ENCODE measurements around the gene WDR46.

Gene WDR46

GRCh38 chr6:33313105-33313708 is 24.2 kb upstream of the WDR46 start:
- TF ChIP-seq REST (IDR thresholded peaks at IDR 0.05; ENCODE audit: insufficient replicate concordance, low read depth) (no peak), POLR2AphosphoS5 (IDR thresholded peaks at IDR 0.05; ENCODE audit: low read depth) (no peak), SPI1 (IDR thresholded peaks at IDR 0.05; ENCODE audit: borderline replicate concordance, low read depth) (no peak), GABPA (IDR thresholded peaks at IDR 0.05; ENCODE audit: low read depth) (no peak), CTCF (IDR thresholded peaks at IDR 0.05; ENCODE audit: insufficient read depth, low read length) (no peak)
- H3K27ac ChIP-seq (replicated peaks): peak overlapping the region; percentile 98
- peak; percentile 73 to 78 for DNase-seq (ENCODE audit: low read depth in 1 of 2, low spot score in 1 of 2)

GRCh38 chr6:33312361-33313104 is 23.5 kb upstream of the WDR46 start:
- TF ChIP-seq GABPA (IDR thresholded peaks at IDR 0.05; ENCODE audit: low read depth): no peak
- TF ChIP-seq REST (IDR thresholded peaks at IDR 0.05; ENCODE audit: insufficient replicate concordance, low read depth): no peak
- no peak for TF ChIP-seq POLR2AphosphoS5 (IDR thresholded peaks at IDR 0.05; ENCODE audit: low read depth)
- Histone ChIP-seq H3K27me3 (ENCODE audit: insufficient read depth, poor library complexity, severe bottlenecking) (no peaks in the 10 kb centered on the region), H3K27ac (replicated peaks) (peak overlapping the region; percentile 98), H3K4me3 (replicated peaks; ENCODE audit: insufficient read depth, low read length) (peak overlapping the region; percentile 66)
- peak in 1 of 2 experiments; percentile 71 for DNase-seq (ENCODE audit: low read depth in 1 of 2, low spot score in 1 of 2)

More at GRCh38 chr6:33313105-33313708, 24.2 kb upstream of the WDR46 start:
- Histone ChIP-seq H3K27me3 (ENCODE audit: insufficient read depth, poor library complexity, severe bottlenecking) (no peaks in the 10 kb centered on the region), H3K4me3 (replicated peaks; ENCODE audit: insufficient read depth, low read length) (peak overlapping the region; percentile 66)

- Histone ChIP-seq H3K27me3 (ENCODE audit: insufficient read depth, poor library complexity, severe bottlenecking) (no peaks in the 10 kb centered on the region), H3K4me3 (replicated peaks; ENCODE audit: insufficient read depth, low read length) (no peak overlapping the region), H3K27ac (replicated peaks) (no peak overlapping the region)
- no peak for DNase-seq (ENCODE audit: low read depth in 1 of 2, low spot score in 1 of 2)
- TF ChIP-seq SPI1 (IDR thresholded peaks at IDR 0.05; ENCODE audit: borderline replicate concordance, low read depth): no peak
- no peak for TF ChIP-seq REST (IDR thresholded peaks at IDR 0.05; ENCODE audit: insufficient replicate concordance, low read depth)
- TF ChIP-seq POLR2AphosphoS5 (IDR thresholded peaks at IDR 0.05; ENCODE audit: low read depth): no peak
- TF ChIP-seq CTCF (IDR thresholded peaks at IDR 0.05; ENCODE audit: insufficient read depth, low read length): no peak
Measured at GRCh38 chr6:33306356-33306755, 17.3 kb upstream of the WDR46 start.

Measured in HL-60 (cell line).